Right lobe of liver (tissue), 6 donors: ENCODE results near the gene TACR1. TPM values are rescaled to one million over a fixed set of nuclear protein-coding genes. Genes with fewer than 3 reads are reported as not detected.
A peak's percentile ranks its signal among the peaks of the same experiment; 100 is the strongest.
"Not testable (repeated sequence)": the region's sequence is repeated elsewhere in the genome, so short reads cannot be mapped to it uniquely, and the experiment has no call there.

Source experiments
- ATAC-seq, 4 donors: fragments of 200-7000 bp; cut with Tn5 transposase; one replicate each; pipeline ENCODE4 v1.9.1; 2020; ENCODE audit warnings: mild to moderate bottlenecking in 4 of 4, moderate library complexity in 4 of 4
- DNase-seq, 3 donors: peaks; one replicate each; pipeline ENCODE4 v3.0.0-alpha.2; 2020
- H3K27ac ChIP-seq, 3 donors: fragments of 200-600 bp; one replicate each; pipeline ENCODE4 v1.8.0; 2022
- H3K27me3 ChIP-seq, 2 donors: fragments of 200-600 bp; one replicate each; pipeline ENCODE4 v1.8.0; 2022
- H3K36me3 ChIP-seq, 4 donors: fragments of 200-600 bp; sonication (generic) in 1 of 4; one replicate each; pipeline versions ENCODE4 v1.5.1 to v1.8.0; 2017 to 2022; ENCODE audit warnings: control low read depth in 1 of 4
- H3K4me1 ChIP-seq, 4 donors: fragments of 200-600 bp; sonication (generic) in 1 of 4; one replicate each; pipeline versions ENCODE4 v1.5.1 to v1.8.0; 2017 to 2022; ENCODE audit warnings: control low read depth in 1 of 4
- H3K4me3 ChIP-seq, 3 donors: fragments of 200-600 bp; one replicate each; pipeline ENCODE4 v1.8.0; 2022
- H3K9me3 ChIP-seq, 4 donors: fragments of 200-600 bp; sonication (generic) in 1 of 4; one replicate each; pipeline versions ENCODE4 v1.5.1 to v1.8.0; 2017 to 2022; ENCODE audit warnings: control low read depth in 1 of 4
- POLR2A ChIP-seq: fragments of 450-650 bp; IDR thresholded peaks from one replicate; pipeline ENCODE4 v1.6.1; 2017; ENCODE audit warnings: antibody characterized with exemption, mild to moderate bottlenecking
- WGBS: methylation state at CpG from one replicate; pipeline ENCODE4 v1.1.6; 2018; ENCODE audit warnings: low coverage, low lambda C conversion rate; ENCODE audit not compliant: insufficient coverage; ENCODE audit errors: missing lambda C conversion rate; 5-methylcytosine and 5-hydroxymethylcytosine counted together
- intact Hi-C, 2 donors: fragments of 100-400 bp; cut with DNase I; formaldehyde crosslinking; loops; one replicate each; pipeline versions ENCODE4 v1.11.2 to v1.14.1; 2022
- total RNA-seq, 6 experiments: library from RNA; depleted of rRNA in 2 of 6; stranded (reverse); fragments of >200 nt in 2 of 6; fragmentation: NEBNext Ultra II Directional in 3 of 6; extraction: Animal tissue kit (Norgen Biotek cat#: 25700) in 3 of 6; gene quantifications; one replicate each; pipeline versions ENCODE4 v1.1.0 to v1.2.4, GENCODE V29; 2016 to 2023
- TF ChIP-seq, protein P1 (sequence below), 4 donors: fragments of 200-600 bp in 3 of 4; fragments of 450-650 bp in 1 of 4; IDR thresholded peaks; one replicate each; pipeline versions ENCODE4 v1.5.1 to v1.8.0; 2016 to 2022; ENCODE audit warnings: antibody characterized with exemption in 4 of 4, mild to moderate bottlenecking in 2 of 4
- donor health status: DM: no; HTN: yes; CAD: no.
- donor health status: DM: no; HTN: no; CAD: no.
- donor health status: DM: no; HTN: no; CAD: no.
- donor health status: DM: no; HTN: yes; CAD: no.
- donor health status: DM: no; HTN: yes; CAD: no.

TACR1 gene
- total RNA-seq, 6 experiments from 2014 or later, result not detected

DNA sequence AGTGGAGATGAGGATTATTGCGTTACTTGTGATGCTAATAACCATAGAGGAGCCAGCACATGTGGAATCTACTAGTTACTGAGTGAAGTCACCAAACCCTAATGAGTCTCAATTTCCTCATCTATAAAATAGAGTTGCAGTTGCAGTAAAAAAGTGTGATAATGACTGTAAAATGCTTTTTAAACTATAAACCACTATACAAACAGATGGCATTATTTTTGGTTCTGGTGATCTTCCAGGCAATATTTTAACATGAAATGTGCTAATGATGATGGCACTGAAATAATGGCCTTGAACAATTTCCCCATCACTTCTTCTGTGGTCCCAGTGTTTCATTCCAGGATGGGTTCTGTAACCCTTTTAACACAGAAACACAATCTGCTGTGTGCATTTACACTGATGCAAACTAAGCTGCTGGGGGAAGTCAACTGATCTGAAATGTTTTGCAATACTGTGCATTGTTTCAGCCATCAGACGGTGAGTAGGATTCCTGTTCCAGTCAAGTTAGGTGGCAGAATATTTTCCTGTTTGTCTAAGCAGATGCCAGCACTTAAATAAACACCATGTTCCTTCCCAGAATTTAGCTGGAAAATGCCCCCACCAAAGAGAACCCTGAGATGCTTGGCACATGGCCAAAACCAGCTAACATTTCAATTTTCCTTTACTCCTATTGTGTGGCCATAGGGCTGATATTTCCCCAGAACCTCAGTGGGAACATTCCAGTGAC, 52.6 kb downstream of the TACR1 start:
- ATAC-seq (peak in 2 of 4 donors; percentile 36 to 52), DNase-seq (no peak)
- Histone ChIP-seq H3K4me1 (no peaks in the 10 kb centered on the region), H3K27ac (no peak overlapping the region), H3K4me3 (no peak overlapping the region), H3K9me3 (no peaks in the 10 kb centered on the region), H3K36me3 (no peaks in the 10 kb centered on the region), H3K27me3 (no peaks in the 10 kb centered on the region)
- intact Hi-C loops, result no loop called here
- WGBS, result 15% methylated on average over 2 of the region's 2 CpGs
- TF ChIP-seq POLR2A, result no peak
- TF ChIP-seq, protein P1, sequence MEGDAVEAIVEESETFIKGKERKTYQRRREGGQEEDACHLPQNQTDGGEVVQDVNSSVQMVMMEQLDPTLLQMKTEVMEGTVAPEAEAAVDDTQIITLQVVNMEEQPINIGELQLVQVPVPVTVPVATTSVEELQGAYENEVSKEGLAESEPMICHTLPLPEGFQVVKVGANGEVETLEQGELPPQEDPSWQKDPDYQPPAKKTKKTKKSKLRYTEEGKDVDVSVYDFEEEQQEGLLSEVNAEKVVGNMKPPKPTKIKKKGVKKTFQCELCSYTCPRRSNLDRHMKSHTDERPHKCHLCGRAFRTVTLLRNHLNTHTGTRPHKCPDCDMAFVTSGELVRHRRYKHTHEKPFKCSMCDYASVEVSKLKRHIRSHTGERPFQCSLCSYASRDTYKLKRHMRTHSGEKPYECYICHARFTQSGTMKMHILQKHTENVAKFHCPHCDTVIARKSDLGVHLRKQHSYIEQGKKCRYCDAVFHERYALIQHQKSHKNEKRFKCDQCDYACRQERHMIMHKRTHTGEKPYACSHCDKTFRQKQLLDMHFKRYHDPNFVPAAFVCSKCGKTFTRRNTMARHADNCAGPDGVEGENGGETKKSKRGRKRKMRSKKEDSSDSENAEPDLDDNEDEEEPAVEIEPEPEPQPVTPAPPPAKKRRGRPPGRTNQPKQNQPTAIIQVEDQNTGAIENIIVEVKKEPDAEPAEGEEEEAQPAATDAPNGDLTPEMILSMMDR (IDR thresholded peaks at IDR 0.05), result no peak

DNA sequence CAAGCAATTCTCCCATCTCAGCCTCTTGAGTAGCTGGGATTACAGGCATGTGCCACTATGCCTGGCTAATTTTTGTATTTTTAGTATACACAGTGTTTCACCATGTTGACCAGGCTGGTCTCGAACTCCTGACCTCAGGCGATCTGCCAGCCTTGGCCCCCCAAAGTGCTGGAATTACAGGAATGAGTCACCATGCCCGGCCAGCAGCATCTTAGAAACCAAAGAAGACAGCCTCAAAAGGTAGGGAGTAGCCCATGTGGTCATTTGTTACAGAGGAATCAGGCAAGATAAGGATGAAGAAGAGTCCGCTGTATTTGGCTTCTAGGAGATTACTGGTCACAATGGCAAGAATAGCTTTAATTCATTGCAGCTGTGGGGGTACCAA, 53.1 kb downstream of the TACR1 start:
- H3K4me1 ChIP-seq, H3K27me3 ChIP-seq, intact Hi-C loops, H3K36me3 ChIP-seq, H3K9me3 ChIP-seq, H3K4me3 ChIP-seq, DNase-seq, H3K27ac ChIP-seq, ATAC-seq: not testable (repeated sequence)
- 86% methylated on average over 2 of the region's 4 CpGs for WGBS

DNA sequence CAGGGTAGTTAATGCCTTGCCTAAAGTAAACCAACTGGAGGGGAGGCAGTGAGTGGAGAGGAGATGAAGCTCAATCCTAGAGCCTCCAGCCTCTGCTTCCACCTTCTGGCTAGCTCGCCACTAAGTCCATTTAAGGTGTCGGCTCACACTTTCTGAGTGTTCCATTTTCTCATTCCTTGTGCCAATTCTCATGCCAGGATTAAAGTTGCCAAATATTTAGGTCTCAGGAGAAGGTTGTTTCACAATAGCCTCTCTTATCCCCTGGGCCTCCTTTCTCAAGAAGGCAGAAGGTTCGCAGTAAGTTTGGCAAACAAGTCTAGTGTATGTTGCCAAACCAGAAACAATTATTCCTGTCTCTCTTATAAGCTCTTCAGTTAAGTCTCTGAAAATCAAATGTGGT, 57.2 kb downstream of the TACR1 start:
- Histone ChIP-seq H3K9me3 (no peaks in the 10 kb centered on the region), H3K36me3 (no peaks in the 10 kb centered on the region), H3K4me1 (no peaks in the 10 kb centered on the region), H3K4me3 (no peak overlapping the region), H3K27me3 (no peaks in the 10 kb centered on the region), H3K27ac (no peak overlapping the region)
- intact Hi-C loops, result no loop called here
- DNase-seq, result no peak
- WGBS, result 94% methylated on average over 3 of the region's 3 CpGs
- no peak for ATAC-seq
- TF ChIP-seq, protein P1 (IDR thresholded peaks at IDR 0.05), result no peak

DNA sequence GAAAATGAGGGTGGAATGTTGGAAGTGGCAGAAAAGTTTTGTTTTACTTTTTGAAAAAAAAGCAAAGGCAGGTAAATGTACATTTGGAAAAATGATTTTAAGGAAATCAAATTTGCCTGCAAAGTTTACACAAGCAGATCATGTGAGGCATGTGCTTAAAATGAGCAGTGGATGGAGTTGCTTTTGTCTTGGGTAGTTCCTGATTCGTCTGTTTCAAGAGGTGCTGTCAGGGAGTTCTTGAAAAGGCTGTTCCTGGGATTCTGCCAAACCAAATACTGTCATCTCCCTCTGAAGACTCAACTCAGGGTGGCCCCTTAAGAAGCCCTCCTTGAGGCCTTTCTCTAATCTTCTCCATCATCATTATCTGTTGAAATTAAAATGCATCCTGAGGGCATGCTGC, 59.0 kb downstream of the TACR1 start:
- Histone ChIP-seq H3K4me3 (no peak overlapping the region), H3K9me3 (no peaks in the 10 kb centered on the region), H3K36me3 (no peaks in the 10 kb centered on the region), H3K4me1 (no peaks in the 10 kb centered on the region), H3K27me3 (no peaks in the 10 kb centered on the region), H3K27ac (no peak overlapping the region)
- 58% methylated on average over 1 of the region's 1 CpG for WGBS
- intact Hi-C loops, result no loop called here
- ATAC-seq (no peak), DNase-seq (no peak)
- TF ChIP-seq POLR2A, result no peak
- TF ChIP-seq, protein P1 (IDR thresholded peaks at IDR 0.05), result no peak

DNA sequence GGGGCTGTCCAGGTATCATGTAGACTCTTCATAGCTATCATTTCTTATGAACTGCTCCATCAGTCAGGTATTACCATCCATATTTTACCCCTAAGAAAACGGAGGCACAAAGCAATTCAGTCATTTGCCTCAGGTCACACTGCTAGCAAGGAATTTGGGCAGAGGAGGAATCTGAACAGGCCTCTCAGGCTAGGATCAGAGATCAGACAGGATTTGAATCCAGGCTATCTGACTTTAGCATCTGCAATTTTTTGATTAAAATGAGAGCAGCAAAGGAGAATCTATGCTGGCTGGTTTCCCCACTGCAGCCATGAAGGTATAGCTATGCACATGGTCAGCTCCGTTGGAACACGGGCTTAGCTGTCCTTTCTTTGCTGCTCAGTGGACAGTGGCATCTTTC, 60.1 kb downstream of the TACR1 start:
- intact Hi-C loops, result no loop called here
- Histone ChIP-seq H3K4me1 (no peaks in the 10 kb centered on the region), H3K9me3 (no peaks in the 10 kb centered on the region), H3K4me3 (no peak overlapping the region), H3K36me3 (no peaks in the 10 kb centered on the region), H3K27ac (no peak overlapping the region), H3K27me3 (no peaks in the 10 kb centered on the region)
- TF ChIP-seq, protein P1 (IDR thresholded peaks at IDR 0.05), result no peak
- no peak for TF ChIP-seq POLR2A
- 80% methylated on average over 3 of the region's 3 CpGs for WGBS
- no peak for DNase-seq
- no peak for ATAC-seq
